Hepatocyte (in vitro differentiated cells): ENCODE measurements around the gene ADCY1. TPM values are rescaled to one million over a fixed set of nuclear protein-coding genes. Genes with fewer than 3 reads are reported as not detected.

Experiments used
- DNase-seq: peaks from one replicate; pipeline ENCODE4 v3.0.0-alpha.2; 2016; ENCODE audit warnings: low spot score
- H2AFZ ChIP-seq: fragments of 200-600 bp; sonication (generic); 2 replicates; pipeline ENCODE4 v1.6.0; 2016; ENCODE audit warnings: antibody characterized with exemption, mild to moderate bottlenecking
- H3K27ac ChIP-seq: fragments of 200-600 bp; sonication (generic); 2 replicates; pipeline ENCODE4 v1.5.1; 2016; ENCODE audit warnings: mild to moderate bottlenecking
- H3K27me3 ChIP-seq: fragments of 200-600 bp; sonication (generic); 2 replicates; pipeline ENCODE4 v1.6.1; 2016
- H3K36me3 ChIP-seq: fragments of 200-600 bp; sonication (generic); replicated peaks from 2 replicates; pipeline ENCODE4 v1.5.1; 2016; ENCODE audit warnings: low read depth; ENCODE audit not compliant: insufficient read depth
- H3K4me1 ChIP-seq: fragments of 200-600 bp; sonication (generic); 2 replicates; pipeline ENCODE4 v1.5.1; 2016; ENCODE audit warnings: mild to moderate bottlenecking, moderate library complexity; ENCODE audit not compliant: insufficient read depth
- H3K4me2 ChIP-seq: fragments of 200-600 bp; sonication (generic); 2 replicates; pipeline ENCODE4 v1.6.0; 2016
- H3K4me3 ChIP-seq: fragments of 200-600 bp; sonication (generic); 2 replicates; pipeline ENCODE4 v1.5.1; 2016; ENCODE audit warnings: mild to moderate bottlenecking
- H3K79me2 ChIP-seq: fragments of 200-600 bp; sonication (generic); 2 replicates; pipeline ENCODE4 v1.6.0; 2017; ENCODE audit warnings: mild to moderate bottlenecking
- H3K9me2 ChIP-seq: fragments of 200-600 bp; sonication (generic); replicated peaks from 2 replicates; pipeline ENCODE4 v1.6.0; 2017; ENCODE audit warnings: mild to moderate bottlenecking; ENCODE audit not compliant: insufficient read depth
- H3K9me3 ChIP-seq: fragments of 200-600 bp; sonication (generic); 2 replicates; pipeline ENCODE4 v1.5.1; 2016; ENCODE audit warnings: low read depth, mild to moderate bottlenecking
- H4K20me1 ChIP-seq: fragments of 200-600 bp; sonication (generic); 2 replicates; pipeline ENCODE4 v1.6.0; 2016; ENCODE audit warnings: mild to moderate bottlenecking; ENCODE audit not compliant: insufficient read depth, poor library complexity, severe bottlenecking
- EZH2 ChIP-seq: fragments of 200-600 bp; sonication (generic); IDR thresholded peaks from 2 replicates; pipeline ENCODE4 v1.6.1; 2016; ENCODE audit warnings: antibody characterized with exemption, mild to moderate bottlenecking, borderline replicate concordance
- EZH2phosphoT487 ChIP-seq: fragments of 200-600 bp; sonication (generic); IDR thresholded peaks from one replicate; pipeline ENCODE4 v1.6.1; 2018; ENCODE audit warnings: antibody characterized with exemption, mild to moderate bottlenecking, low read depth, moderate library complexity; ENCODE audit not compliant: unreplicated experiment, severe bottlenecking
- WGBS: methylation state at CpG from one replicate; pipeline ENCODE4 v1.1.6; 2016; ENCODE audit warnings: low lambda C conversion rate; ENCODE audit errors: missing lambda C conversion rate; 5-methylcytosine and 5-hydroxymethylcytosine counted together
- polyA plus RNA-seq: library from polyadenylated mRNA; unstranded; fragments of >200 nt; fragmentation: Nextera tagmentation; extraction: Ambion mirVana; gene quantifications from 2 replicates; pipeline ENCODE4 v1.2.1, GENCODE V29; 2016
- total RNA-seq: library from RNA; depleted of rRNA; stranded (reverse); fragments of >200 nt; gene quantifications from 2 replicates; pipeline ENCODE4 v1.2.3, GENCODE V29; 2014
- TF ChIP-seq, protein P1 (sequence below): fragments of 200-600 bp; sonication (generic); IDR thresholded peaks from 2 replicates; pipeline ENCODE4 v1.5.1; 2016; ENCODE audit warnings: antibody characterized with exemption, mild to moderate bottlenecking; ENCODE audit not compliant: poor library complexity

Gene ADCY1
- total and polyA plus RNA-seq, 2 experiments from 2014 or later, result 1.3 to 2.9 TPM

DNA sequence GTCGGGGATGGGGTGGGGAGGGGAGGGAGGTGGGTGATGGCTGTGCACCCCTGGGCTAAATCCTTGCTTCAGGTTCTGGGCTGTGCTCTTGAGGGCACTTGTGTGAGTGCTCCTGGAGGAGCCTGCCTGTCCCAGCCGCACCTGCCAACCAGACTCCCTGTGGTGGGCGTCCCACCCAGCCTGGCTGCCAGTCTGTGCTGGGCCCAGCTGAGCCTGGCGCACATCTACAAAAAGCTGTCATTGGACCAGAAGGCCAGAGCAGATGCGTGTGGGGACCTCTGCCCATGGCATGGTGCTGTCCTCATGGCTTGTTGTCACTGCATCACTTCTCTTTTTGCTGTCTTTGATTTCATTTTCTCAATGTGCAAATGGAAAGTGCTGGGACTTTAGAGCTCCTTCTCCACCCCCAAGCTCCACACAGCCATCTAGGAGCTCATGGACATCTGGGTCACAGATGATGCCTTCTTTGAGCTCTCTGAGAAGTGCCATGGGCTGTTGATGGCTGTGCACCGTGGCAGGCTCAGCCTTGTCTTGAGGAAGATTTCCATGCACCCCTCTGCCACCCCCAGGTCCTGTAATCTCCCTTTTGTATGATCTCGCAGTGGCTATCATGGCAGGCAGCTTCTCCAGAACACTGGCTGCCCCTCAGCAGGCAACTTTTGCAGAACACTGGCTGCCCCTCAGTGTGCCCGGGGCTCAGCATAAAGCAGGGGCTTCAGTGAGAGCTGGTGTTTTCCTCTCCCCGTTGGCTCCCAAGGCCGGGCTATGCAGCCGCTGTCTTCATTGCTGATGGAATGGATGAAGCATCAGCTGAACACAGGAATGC lies 83.9 kb downstream of the ADCY1 start:
- Histone ChIP-seq H3K9me2 (no peaks in the 10 kb centered on the region), H4K20me1 (no peaks in the 10 kb centered on the region), H2AFZ (no peak overlapping the region), H3K36me3 (no peaks in the 10 kb centered on the region), H3K79me2 (no peaks in the 10 kb centered on the region), H3K4me1 (no peaks in the 10 kb centered on the region), H3K4me3 (no peak overlapping the region), H3K27me3 (no peaks in the 10 kb centered on the region), H3K4me2 (no peak overlapping the region), H3K9me3 (no peaks in the 10 kb centered on the region), H3K27ac (no peak overlapping the region)
- 94% methylated on average over 11 of the region's 11 CpGs for WGBS
- no peak for DNase-seq
- TF ChIP-seq, protein P1, sequence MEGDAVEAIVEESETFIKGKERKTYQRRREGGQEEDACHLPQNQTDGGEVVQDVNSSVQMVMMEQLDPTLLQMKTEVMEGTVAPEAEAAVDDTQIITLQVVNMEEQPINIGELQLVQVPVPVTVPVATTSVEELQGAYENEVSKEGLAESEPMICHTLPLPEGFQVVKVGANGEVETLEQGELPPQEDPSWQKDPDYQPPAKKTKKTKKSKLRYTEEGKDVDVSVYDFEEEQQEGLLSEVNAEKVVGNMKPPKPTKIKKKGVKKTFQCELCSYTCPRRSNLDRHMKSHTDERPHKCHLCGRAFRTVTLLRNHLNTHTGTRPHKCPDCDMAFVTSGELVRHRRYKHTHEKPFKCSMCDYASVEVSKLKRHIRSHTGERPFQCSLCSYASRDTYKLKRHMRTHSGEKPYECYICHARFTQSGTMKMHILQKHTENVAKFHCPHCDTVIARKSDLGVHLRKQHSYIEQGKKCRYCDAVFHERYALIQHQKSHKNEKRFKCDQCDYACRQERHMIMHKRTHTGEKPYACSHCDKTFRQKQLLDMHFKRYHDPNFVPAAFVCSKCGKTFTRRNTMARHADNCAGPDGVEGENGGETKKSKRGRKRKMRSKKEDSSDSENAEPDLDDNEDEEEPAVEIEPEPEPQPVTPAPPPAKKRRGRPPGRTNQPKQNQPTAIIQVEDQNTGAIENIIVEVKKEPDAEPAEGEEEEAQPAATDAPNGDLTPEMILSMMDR, result no peak
- TF ChIP-seq EZH2phosphoT487 (no peak), EZH2 (no peak)

DNA sequence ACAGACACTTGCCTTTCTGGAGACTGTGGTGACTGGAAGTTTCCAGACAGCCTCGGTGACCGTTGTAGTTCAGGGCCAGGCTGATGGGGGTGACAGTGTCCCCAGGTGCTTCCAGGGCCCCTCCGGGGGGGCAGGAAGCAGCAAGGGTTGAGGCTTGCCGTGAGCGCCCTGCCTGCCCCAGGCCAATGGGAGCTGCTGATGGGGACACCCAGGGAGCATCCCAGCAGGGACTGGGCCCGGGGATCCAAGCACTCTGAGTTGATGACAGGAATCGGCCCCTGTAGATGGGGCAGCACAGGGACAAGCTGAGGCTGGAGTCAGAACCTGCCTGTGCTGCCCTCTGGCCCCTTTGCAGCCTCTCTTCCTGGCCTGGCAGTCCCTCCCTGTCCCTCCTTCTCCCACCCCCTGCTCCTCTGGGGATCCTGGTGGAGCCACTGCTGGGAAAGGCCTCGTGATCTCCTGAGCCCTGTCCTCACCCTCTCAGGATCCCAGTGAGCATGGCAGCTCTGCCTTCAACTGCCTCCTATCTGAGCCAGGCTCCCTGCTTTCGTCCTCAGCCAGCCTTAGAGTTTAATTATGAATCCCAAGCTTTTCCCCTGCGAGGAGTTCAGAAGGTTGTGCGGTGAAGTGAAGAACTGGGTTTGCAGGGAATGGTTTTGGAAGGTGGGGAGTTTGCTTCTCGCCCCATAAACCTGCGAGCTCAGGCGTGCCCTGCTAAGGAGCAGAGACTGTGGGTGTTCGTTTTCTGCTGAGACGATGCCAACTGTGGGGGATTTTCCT lies 84.7 kb downstream of the ADCY1 start:
- TF ChIP-seq, protein P1, result no peak
- TF ChIP-seq EZH2phosphoT487, result no peak
- TF ChIP-seq EZH2, result no peak
- H3K79me2 ChIP-seq, result no peaks in the 10 kb centered on the region
- no peaks in the 10 kb centered on the region for H4K20me1 ChIP-seq
- H3K9me3 ChIP-seq, result no peaks in the 10 kb centered on the region
- no peak overlapping the region for H3K4me3 ChIP-seq
- H3K36me3 ChIP-seq, result no peaks in the 10 kb centered on the region
- no peak overlapping the region for H2AFZ ChIP-seq
- no peak overlapping the region for H3K27ac ChIP-seq
- no peaks in the 10 kb centered on the region for H3K4me1 ChIP-seq
- 91% methylated on average over 16 of the region's 16 CpGs for whole genome bisulfite sequencing
- H3K27me3 ChIP-seq, result no peaks in the 10 kb centered on the region
- no peak for DNase-seq
- no peaks in the 10 kb centered on the region for H3K9me2 ChIP-seq
- no peak overlapping the region for H3K4me2 ChIP-seq

DNA sequence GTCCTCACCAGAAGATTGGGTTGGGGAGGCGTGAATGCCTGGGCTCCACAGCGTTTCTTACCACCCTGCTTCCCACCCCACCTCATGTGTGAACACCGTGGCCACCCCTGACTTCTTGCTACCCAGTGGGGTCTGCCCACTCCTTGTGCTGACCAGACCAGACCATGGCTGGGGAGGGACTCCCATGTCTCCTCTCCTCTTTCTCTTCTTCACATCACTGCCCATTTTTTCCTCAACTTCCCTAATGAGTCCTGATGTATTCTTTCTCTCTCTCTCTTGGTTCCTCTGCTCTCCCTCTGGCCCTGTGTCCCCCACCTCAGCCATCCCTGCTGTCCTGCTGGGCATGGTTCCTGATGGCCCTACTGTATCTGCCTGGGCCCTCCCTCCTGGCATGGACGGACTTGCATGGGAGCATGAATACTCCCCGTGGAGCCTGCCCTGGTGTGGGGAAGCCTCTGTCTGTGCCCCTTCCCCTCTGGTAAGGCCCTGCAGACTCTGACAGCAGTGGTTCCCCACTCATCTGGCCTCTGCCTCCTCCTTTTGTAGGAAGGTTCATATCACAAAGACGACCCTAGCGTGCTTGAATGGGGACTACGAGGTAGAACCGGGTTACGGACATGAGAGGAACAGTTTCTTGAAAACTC lies 85.5 kb downstream of the ADCY1 start:
- Histone ChIP-seq H3K9me3 (no peaks in the 10 kb centered on the region), H3K4me3 (no peak overlapping the region), H3K4me2 (no peak overlapping the region), H3K27ac (no peak overlapping the region), H3K9me2 (no peaks in the 10 kb centered on the region), H3K4me1 (no peaks in the 10 kb centered on the region), H3K36me3 (no peaks in the 10 kb centered on the region), H4K20me1 (no peaks in the 10 kb centered on the region), H3K79me2 (no peaks in the 10 kb centered on the region), H3K27me3 (no peaks in the 10 kb centered on the region), H2AFZ (no peak overlapping the region)
- no peak for TF ChIP-seq EZH2
- 90% methylated on average over 10 of the region's 10 CpGs for WGBS
- DNase-seq, result no peak
